Suppressor macrophage (primary cell): ENCODE data around the gene PRKN.
A peak's percentile ranks its signal among the peaks of the same experiment; 100 is the strongest.

ENCODE experiments used
- DNase-seq, 4 experiments: peaks; one replicate each; pipeline ENCODE4 v3.0.0-alpha.2; 2020 to 2022

PRKN gene

GRCh38 chr6:161366301-161366923 lies 1361.2 kb downstream of the PRKN start:
- DNase-seq = peak; percentile 56 to 71 (median 58)

DNA sequence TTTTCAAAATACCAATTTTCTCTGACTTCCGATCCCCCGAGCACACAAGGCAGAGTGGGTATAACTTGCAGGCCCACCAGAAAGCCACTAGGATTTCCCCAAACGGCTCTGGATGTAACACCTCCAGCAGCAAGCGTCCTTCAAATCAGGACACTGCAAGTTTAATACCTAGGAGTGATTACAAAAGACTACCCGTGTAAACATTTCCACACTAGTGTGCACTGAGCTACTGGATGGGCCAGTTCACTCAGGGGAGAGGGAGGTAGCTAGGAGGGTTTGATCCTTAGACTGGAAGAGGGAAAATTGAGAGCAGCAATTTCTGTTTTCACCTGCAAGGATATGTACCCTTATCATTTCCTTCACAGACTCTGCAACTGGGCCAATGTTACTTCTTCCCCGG lies 1361.9 kb downstream of the PRKN start:
- DNase-seq = no peak

DNA sequence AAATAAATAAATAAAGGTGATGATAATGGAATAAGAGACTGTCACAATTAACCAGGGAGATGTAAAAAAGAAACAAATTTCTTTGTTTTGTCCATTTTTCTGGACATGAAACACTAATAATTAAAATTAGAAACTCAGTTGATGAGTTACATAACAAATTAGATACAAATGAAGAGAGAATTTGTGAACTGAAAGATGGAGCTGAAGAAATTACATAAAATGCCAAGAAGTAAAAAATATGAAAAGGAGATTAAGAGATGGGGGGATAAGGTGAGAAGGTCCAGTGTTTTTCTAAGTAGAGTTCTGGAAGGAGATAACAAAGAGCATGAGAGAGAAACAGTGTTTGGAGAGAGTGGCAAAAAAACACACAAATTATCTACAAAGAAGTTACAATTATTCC lies 1364.3 kb downstream of the PRKN start:
- DNase-seq = no peak

DNA sequence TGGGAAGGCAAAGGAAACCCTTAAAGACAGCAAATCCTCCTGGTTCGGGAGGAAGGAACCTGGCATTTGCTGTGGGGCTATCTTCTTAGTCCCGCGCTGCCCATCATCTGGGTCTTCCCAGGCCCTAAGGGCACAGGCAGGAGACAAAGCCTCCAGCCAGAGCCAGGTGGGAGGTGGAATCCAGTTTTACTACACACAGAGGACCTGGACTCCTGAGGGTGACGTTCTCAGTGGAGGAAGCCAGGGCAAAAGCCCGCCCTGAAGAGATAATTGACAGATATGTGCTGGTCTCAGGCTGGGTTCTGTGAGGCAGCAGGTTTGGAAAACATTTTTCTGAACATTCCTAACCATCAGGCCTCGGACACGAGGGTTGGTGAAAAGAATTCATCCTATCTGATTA lies 1365.3 kb downstream of the PRKN start:
- DNase-seq = no peak

GRCh38 chr6:161361529-161361928 lies 1366.0 kb downstream of the PRKN start:
- no peak for DNase-seq

DNA sequence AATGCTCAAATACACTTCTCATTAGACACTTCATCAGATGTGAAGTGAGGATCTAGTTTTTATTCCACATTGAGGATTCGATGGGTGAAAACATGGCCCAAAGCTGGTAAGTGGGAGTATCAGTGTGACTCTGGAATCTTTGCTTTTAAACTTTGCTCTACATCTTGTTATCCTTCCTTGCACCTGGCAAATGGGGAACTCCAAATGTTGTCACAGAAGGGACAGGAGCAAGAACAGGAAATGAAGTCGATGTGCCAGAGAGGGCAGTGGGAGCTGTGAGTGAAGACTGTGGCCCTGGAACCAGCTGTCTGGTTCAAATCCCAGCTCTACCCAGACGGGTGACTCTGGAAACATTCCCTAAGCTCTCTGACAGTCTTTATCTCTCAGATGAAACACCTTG lies 1367.0 kb downstream of the PRKN start:
- DNase-seq = peak; percentile 38 to 63 (median 52)

GRCh38 chr6:161359618-161359945 lies 1368.0 kb downstream of the PRKN start:
- DNase-seq = no peak

GRCh38 chr6:161356167-161356854 lies 1371.3 kb downstream of the PRKN start:
- peak in 1 of 4 experiments; percentile 8 for DNase-seq

DNA sequence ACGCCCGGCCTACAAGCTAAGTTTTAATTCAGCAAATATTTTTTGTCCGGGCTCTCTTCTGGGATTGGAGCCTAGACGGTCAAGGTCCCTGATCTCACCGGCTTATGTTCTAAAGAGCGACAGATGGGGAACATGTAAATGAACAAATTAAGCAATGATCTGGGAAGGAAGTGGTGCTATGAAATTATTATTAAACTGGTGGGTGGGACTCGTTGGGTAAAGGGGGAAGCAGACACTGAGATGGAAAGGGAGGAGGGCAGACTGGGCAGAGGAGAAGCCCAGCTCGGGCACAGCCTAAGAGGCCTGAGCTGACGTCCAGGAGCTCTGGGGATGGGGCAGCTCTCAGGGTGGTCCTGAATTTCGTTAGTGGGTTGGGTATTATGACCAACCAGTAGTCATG lies 1371.9 kb downstream of the PRKN start:
- DNase-seq = peak; percentile 52 to 80 (median 60)

DNA sequence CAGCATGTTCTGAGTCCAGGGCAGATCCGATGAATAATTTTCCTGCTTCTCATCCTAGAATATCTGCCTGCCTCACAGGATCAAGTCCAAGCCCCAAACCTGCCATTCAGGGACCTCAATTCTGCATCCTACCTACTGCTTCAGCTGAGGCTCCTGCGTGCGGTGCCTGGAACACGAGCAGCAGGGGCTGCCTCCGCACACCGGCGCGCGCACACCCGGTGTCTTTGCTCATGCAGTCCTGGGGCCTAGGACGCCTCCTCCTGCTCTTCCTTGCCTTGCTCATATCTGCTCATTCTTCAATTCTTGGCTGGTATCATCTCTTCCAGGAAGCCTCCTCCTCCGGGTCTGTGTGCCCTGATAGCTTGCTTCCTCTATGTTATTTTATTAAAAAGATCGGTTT lies 1372.6 kb downstream of the PRKN start:
- no peak for DNase-seq

- no peak for DNase-seq
Measured at GRCh38 chr6:161354276-161354840, 1373.2 kb downstream of the PRKN start.

GRCh38 chr6:161353208-161353613 lies 1374.4 kb downstream of the PRKN start:
- DNase-seq = peak; percentile 34 to 51 (median 43)

GRCh38 chr6:161351858-161352257 lies 1375.7 kb downstream of the PRKN start:
- DNase-seq = peak; percentile 34 to 51 (median 50)

GRCh38 chr6:161349886-161350285 lies 1377.7 kb downstream of the PRKN start:
- no peak for DNase-seq

DNA sequence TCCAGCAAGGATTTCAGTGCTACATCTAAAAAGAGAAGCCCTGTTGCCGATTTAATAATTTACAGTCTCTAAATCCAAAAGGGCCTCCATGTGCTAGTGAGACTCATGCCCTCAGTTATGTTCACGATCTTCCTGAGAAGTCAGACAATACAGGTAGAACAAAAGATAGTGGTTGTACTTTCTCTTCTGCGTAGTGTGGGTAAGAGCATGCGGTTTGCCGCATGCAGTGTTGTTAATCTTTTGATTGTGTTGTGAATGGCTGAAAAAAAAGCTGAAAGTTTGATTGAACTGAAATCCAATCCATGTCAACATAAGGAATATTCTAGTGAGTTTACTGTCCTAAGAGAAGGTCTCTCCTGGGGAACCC lies 1379.0 kb downstream of the PRKN start:
- DNase-seq = no peak

DNA sequence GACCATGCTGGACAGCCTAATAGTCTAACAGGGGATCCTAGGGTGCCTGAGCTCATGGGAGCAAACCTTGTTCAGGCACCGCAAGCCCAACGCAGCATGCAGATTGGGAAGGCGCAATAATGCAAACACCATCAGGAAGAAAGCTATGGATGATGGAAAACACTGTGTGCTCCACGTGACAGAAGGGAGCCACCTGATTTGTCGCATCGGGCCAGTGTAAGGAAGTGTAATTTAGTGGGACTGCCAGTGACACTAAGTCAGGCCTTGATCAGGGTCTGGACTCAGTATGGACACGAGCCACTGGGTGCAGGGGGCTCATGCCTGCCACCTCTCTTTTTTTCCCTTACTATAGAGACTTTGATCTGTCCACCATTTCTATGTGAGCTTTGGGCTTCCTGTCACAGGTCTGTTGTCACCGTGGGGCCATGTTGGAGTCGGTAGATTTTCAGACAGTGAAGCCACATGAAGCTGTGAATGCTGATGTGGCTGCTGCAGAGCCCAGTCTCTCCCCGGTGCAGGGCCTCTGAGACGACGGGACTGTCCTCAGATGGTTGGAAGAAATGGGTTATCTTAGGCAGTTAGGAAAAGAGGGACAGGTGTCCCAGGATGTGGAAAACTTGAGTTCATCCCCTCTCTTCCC lies 1379.5 kb downstream of the PRKN start:
- no peak for DNase-seq

GRCh38 chr6:161347125-161347524 lies 1380.4 kb downstream of the PRKN start:
- DNase-seq = no peak

- DNase-seq = no peak
Measured at GRCh38 chr6:161346717-161347116, 1380.8 kb downstream of the PRKN start.

GRCh38 chr6:161344626-161345025 lies 1382.9 kb downstream of the PRKN start:
- DNase-seq = no peak

GRCh38 chr6:161342039-161342438 lies 1385.5 kb downstream of the PRKN start:
- no peak for DNase-seq

DNA sequence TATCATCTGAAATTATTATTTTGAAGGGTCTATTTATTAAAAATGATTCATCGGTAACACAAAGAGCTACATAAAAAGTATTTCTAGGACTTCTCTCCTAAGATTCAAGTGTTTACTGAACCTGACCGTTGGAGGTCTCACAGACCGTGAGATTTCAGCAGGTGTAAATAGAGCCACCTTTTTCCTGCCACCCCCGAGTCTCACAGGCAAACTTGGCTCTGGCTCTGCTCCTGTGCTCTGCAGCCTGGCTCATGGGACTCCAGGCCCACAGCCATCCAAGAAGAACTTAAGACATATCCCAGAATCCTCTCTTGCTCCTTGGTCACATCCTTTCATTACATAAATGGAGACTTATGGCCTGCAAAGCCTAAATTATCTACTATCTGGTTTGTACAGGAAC lies 1385.9 kb downstream of the PRKN start:
- no peak for DNase-seq

GRCh38 chr6:161338015-161338414 lies 1389.6 kb downstream of the PRKN start:
- no peak for DNase-seq

GRCh38 chr6:161336479-161336878 lies 1391.1 kb downstream of the PRKN start:
- no peak for DNase-seq

DNA sequence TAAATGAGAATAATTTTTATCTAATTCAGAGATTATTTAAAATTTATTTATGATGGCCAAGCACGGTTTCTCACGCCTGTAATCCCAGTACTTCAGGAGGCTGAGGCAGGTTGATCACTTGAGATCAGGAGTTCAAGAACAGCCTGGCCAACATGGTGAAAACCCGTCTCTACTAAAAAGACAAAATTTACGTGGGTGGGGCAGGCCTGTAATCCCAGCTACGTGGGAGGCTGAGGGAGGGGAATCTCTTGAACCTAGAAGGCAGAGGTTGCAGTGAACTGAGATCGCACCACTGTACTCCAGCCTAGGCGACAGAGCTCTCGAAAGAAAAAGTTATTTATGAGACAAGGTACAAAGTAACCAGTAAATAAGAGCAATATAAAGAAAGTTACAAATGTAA lies 1394.2 kb downstream of the PRKN start:
- no peak for DNase-seq
